Right atrium auricular region (tissue), 2 donors: ENCODE data around the gene E2F2. TPM values are rescaled to one million over a fixed set of nuclear protein-coding genes. Genes with fewer than 3 reads are reported as not detected.

Source experiments
- DNase-seq: peaks from one replicate; pipeline ENCODE4 v3.0.0-alpha.2; 2019; ENCODE audit warnings: low spot score
- H3K27ac ChIP-seq, 2 donors: fragments of 200-600 bp; sonication (generic); 1 replicate in 1 of 2; 2 replicates in 1 of 2; pipeline ENCODE4 v1.5.1; 2016 to 2019
- H3K27me3 ChIP-seq, 2 donors: fragments of 200-600 bp; sonication (generic); one replicate each; pipeline versions ENCODE4 v1.5.1 to v1.6.0; 2017 to 2019
- H3K36me3 ChIP-seq: fragments of 200-600 bp; sonication (generic); one replicate; pipeline ENCODE4 v1.5.1; 2016
- H3K4me1 ChIP-seq, 2 donors: fragments of 200-600 bp; sonication (generic); one replicate each; pipeline versions ENCODE4 v1.5.1 to v1.6.0; 2017 to 2019
- H3K4me3 ChIP-seq, 2 donors: fragments of 200-600 bp; sonication (generic); 1 replicate in 1 of 2; 2 replicates in 1 of 2; pipeline ENCODE4 v1.5.1; 2017 to 2019; ENCODE audit warnings: mild to moderate bottlenecking in 1 of 2, moderate library complexity in 1 of 2
- H3K9me3 ChIP-seq, 2 donors: fragments of 200-600 bp; sonication (generic); one replicate each; pipeline ENCODE4 v1.5.1; 2019
- CTCF ChIP-seq, 2 donors: fragments of 200-600 bp; sonication (generic); IDR thresholded peaks; one replicate each; pipeline ENCODE4 v1.5.1; 2019; ENCODE audit warnings: antibody characterized with exemption in 2 of 2
- total RNA-seq, 2 donors: library from RNA; depleted of rRNA; stranded (reverse); fragments of >200 nt; gene quantifications; one replicate each; pipeline ENCODE4 v1.1.0, GENCODE V29; 2016

Gene E2F2
- total RNA-seq, 2 donors from 2014 or later, result 0.20 to 0.33 TPM

- H3K36me3 ChIP-seq, result no peaks in the 10 kb centered on the region
- H3K4me1 ChIP-seq, result peaks cover 0 to 36% of the 10 kb centered on the region in 2 donors
- H3K27ac ChIP-seq, result no peak overlapping the region
- no peaks in the 10 kb centered on the region for H3K27me3 ChIP-seq
- H3K9me3 ChIP-seq, result no peaks in the 10 kb centered on the region
- DNase-seq, result no peak
- H3K4me3 ChIP-seq, result no peak overlapping the region
- no peak for TF ChIP-seq CTCF (IDR thresholded peaks at IDR 0.05)
Observed at GRCh38 chr1:23529146-23530086, 1.6 kb downstream of the E2F2 start.

GRCh38 chr1:23528250-23528978 is 2.6 kb downstream of the E2F2 start:
- Histone ChIP-seq H3K9me3 (no peaks in the 10 kb centered on the region), H3K4me3 (no peak overlapping the region), H3K4me1 (peaks cover 0 to 36% of the 10 kb centered on the region in 2 donors), H3K27ac (no peak overlapping the region), H3K27me3 (no peaks in the 10 kb centered on the region), H3K36me3 (no peaks in the 10 kb centered on the region)
- no peak for TF ChIP-seq CTCF (IDR thresholded peaks at IDR 0.05)
- peak; percentile 87 for DNase-seq

GRCh38 chr1:23527900-23528249 is 3.2 kb downstream of the E2F2 start:
- H3K4me1 ChIP-seq, result peaks cover 0 to 36% of the 10 kb centered on the region in 2 donors
- no peaks in the 10 kb centered on the region for H3K36me3 ChIP-seq
- no peak for TF ChIP-seq CTCF (IDR thresholded peaks at IDR 0.05)
- no peak for DNase-seq
- H3K4me3 ChIP-seq, result no peak overlapping the region
- H3K9me3 ChIP-seq, result no peaks in the 10 kb centered on the region
- no peak overlapping the region for H3K27ac ChIP-seq
- H3K27me3 ChIP-seq, result no peaks in the 10 kb centered on the region

- H3K27me3 ChIP-seq, result no peaks in the 10 kb centered on the region
- no peak overlapping the region for H3K27ac ChIP-seq
- no peak overlapping the region for H3K4me3 ChIP-seq
- H3K4me1 ChIP-seq, result peaks cover 0 to 36% of the 10 kb centered on the region in 2 donors
- DNase-seq, result no peak
- no peaks in the 10 kb centered on the region for H3K36me3 ChIP-seq
- no peaks in the 10 kb centered on the region for H3K9me3 ChIP-seq
- TF ChIP-seq CTCF (IDR thresholded peaks at IDR 0.05), result no peak
Observed at GRCh38 chr1:23527366-23527765, 3.7 kb downstream of the E2F2 start.

- Histone ChIP-seq H3K4me1 (peaks cover 0 to 31% of the 10 kb centered on the region in 2 donors), H3K4me3 (no peak overlapping the region), H3K27me3 (no peaks in the 10 kb centered on the region), H3K9me3 (no peaks in the 10 kb centered on the region), H3K36me3 (no peaks in the 10 kb centered on the region), H3K27ac (no peak overlapping the region)
- no peak for DNase-seq
- no peak for TF ChIP-seq CTCF (IDR thresholded peaks at IDR 0.05)
Observed at GRCh38 chr1:23526329-23527041, 4.5 kb downstream of the E2F2 start.
